Parathyroid adenoma (tissue), 2 donors: ENCODE data around the gene PLXNB2.
A peak's percentile ranks its signal among the peaks of the same experiment; 100 is the strongest.

Experiments used
- H2AFZ ChIP-seq: fragments of 300-600 bp; sonication (generic); one replicate; pipeline ENCODE4 v1.7.0; 2017; ENCODE audit warnings: antibody characterized with exemption, mild to moderate bottlenecking
- H3K27ac ChIP-seq: fragments of 300-600 bp; sonication (generic); one replicate; pipeline ENCODE4 v1.7.0; 2017
- H3K27me3 ChIP-seq: fragments of 300-600 bp; sonication (generic); one replicate; pipeline ENCODE4 v1.7.0; 2017; ENCODE audit warnings: low read length; ENCODE audit not compliant: control insufficient read depth, insufficient read depth
- H3K36me3 ChIP-seq: fragments of 300-600 bp; sonication (generic); one replicate; pipeline ENCODE4 v1.7.0; 2017; ENCODE audit warnings: low read length; ENCODE audit not compliant: control insufficient read depth, insufficient read depth
- H3K4me1 ChIP-seq: fragments of 300-600 bp; sonication (generic); one replicate; pipeline ENCODE4 v1.7.0; 2017; ENCODE audit warnings: control low read depth
- H3K4me2 ChIP-seq: fragments of 300-600 bp; sonication (generic); one replicate; pipeline ENCODE4 v1.7.0; 2017; ENCODE audit warnings: low read length
- H3K4me3 ChIP-seq: fragments of 300-600 bp; sonication (generic); one replicate; pipeline ENCODE4 v1.7.0; 2017; ENCODE audit warnings: low read depth, low read length
- H3K79me2 ChIP-seq: fragments of 300-600 bp; sonication (generic); one replicate; pipeline ENCODE4 v1.7.0; 2017; ENCODE audit warnings: control low read depth
- H3K9ac ChIP-seq: fragments of 300-600 bp; sonication (generic); one replicate; pipeline ENCODE4 v1.7.0; 2017; ENCODE audit warnings: mild to moderate bottlenecking
- H3K9me3 ChIP-seq: fragments of 300-600 bp; sonication (generic); one replicate; pipeline ENCODE4 v1.7.0; 2017; ENCODE audit warnings: low read length; ENCODE audit not compliant: control insufficient read depth
- TF ChIP-seq, protein P1 (sequence below): fragments of 300-600 bp; sonication (generic); IDR thresholded peaks from one replicate; pipeline ENCODE4 v1.7.0; 2017; ENCODE audit warnings: antibody characterized with exemption, mild to moderate bottlenecking
- donor health status: primary hyperparathyroidism.

Gene PLXNB2

DNA sequence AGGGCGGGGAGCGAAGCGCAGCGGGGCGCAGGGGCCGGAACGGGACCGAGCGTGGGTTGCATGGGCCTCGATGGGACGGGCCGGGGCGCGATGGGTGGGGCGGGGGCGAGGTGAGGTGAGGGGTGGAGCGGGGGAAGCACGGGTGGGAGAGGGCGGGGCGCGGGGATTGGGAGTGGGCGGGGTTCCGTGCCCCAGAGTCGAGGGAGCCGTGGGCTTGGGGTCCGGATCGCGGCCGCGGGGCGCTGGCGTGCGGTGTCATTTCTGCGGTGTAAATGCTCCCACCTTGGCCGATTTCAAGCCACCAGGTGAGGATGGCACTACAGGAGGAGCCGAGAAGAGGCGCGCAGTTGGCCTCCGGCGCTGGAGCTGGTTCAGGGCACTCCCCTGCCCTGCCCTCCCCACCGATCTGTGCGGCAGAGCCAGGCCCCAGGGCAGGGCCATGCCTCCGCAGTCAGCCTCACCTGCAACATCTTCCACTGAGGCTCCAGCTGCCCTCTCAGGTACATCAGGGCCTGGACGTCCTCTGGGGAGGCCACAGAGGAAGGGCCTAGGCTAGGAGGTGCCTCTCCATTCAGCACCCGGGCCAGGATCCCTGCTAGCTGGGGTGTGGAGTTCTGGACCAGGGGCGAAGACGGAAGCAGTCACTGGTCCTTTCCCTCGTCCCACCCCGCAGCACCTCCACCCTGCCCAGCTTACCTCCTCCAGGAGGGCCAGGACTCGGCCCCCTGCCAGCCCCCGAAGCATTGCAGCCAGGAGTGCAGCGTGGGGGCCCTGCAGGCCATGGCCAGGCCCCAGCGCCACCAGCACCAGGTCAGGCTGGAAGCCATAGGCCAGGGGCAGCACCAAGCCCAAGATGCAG is 62.0 kb downstream of the PLXNB2 start:
- H3K9ac ChIP-seq: no peak overlapping the region
- H3K27ac ChIP-seq: peak overlapping the region; percentile 79
- H3K27me3 ChIP-seq: no peaks in the 10 kb centered on the region
- no peaks in the 10 kb centered on the region for H3K36me3 ChIP-seq
- H3K79me2 ChIP-seq: peaks cover 16% of the 10 kb centered on the region
- TF ChIP-seq, protein P1, sequence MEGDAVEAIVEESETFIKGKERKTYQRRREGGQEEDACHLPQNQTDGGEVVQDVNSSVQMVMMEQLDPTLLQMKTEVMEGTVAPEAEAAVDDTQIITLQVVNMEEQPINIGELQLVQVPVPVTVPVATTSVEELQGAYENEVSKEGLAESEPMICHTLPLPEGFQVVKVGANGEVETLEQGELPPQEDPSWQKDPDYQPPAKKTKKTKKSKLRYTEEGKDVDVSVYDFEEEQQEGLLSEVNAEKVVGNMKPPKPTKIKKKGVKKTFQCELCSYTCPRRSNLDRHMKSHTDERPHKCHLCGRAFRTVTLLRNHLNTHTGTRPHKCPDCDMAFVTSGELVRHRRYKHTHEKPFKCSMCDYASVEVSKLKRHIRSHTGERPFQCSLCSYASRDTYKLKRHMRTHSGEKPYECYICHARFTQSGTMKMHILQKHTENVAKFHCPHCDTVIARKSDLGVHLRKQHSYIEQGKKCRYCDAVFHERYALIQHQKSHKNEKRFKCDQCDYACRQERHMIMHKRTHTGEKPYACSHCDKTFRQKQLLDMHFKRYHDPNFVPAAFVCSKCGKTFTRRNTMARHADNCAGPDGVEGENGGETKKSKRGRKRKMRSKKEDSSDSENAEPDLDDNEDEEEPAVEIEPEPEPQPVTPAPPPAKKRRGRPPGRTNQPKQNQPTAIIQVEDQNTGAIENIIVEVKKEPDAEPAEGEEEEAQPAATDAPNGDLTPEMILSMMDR: no peak
- peak overlapping the region; percentile 97 for H3K4me3 ChIP-seq
- H2AFZ ChIP-seq: peak overlapping the region; percentile 89
- H3K4me2 ChIP-seq: peak overlapping the region; percentile 95
- peaks cover 2% of the 10 kb centered on the region for H3K4me1 ChIP-seq
- H3K9me3 ChIP-seq: no peaks in the 10 kb centered on the region

DNA sequence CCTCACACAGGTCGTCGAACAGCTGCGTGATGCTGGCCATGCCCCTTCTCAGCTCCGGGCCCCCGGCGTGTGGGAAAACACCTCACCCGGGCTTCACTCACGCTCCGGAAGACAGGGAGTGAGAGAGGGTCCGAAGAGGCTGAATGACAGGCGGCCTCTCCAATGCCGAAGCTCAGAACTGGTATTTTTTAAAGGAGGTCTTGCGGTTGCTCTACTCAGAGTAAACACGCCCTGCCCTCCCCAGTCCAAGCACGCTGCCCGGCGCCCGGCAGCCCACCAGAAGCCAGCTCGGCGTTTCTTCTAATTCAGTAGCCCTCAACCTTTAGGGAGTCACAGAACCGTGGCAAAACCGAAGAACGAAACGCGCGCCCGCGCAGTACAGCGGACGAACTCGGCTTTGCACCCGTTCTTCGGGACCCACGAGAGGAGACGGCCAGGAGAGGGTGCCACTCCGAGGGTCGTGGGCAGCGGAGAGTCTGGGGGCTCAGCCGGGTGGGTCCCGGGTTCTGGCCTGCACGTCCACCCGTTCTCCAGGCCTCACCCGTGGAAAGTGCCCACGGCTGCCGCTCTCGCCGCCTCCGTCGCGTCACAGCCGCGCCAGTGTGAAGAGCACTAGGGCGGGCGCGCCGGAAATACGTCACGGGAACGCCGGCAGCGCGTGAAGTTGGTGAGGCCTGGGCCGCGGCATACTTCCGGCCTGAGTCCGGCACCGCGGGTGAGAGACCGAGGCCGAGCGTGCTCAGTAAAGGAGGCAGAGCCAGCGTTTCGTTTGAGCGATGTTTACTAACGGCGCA is 62.8 kb downstream of the PLXNB2 start, which contains the start of gene TUBGCP6:
Gene TUBGCP6 (minus strand): TSS at position 604 of the 794 bp plus-strand sequence. CDS start 564 bp downstream, at position 40.
- TF ChIP-seq, protein P1: no peak
- H2AFZ ChIP-seq: peak within 1 kb of the TSS; percentile 89
- H3K79me2 ChIP-seq: peaks cover 19% of the 10 kb centered on the region

DNA sequence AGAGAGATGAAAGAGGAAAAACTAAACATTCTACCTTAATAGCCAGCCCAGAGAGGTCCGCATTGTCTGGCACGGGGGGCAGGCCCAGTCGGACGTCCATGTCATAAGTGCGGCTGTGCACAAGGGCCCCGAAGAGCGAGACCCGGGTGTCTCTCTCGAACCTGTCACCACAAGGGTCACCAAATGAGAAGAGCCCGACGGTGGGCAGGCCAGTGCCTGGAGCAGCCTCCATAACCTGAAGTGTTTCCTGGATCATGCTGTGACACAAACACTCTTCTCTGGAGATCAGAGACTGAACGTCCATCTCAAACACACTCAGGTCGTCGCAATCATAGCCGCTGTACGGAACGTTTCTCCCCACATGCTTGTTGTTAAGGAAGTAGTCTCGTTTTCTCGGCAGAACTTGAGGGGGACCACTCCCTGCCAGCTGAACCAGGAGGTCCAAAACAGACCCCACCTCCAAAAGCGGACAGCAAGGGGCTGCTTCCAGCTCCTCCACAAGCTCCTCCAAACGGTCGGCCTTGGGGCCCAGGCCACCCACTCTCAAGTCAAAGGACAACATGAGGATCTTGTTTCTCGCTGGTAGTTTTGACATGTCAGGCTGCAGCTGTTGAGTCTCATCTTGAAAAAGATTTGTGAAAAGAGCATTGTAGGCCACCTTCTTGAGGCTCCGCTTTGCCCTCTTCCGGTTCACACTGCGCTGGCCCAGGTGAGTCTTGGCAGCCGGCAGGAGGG is 63.6 kb downstream of the PLXNB2 start:
- peak overlapping the region; percentile 89 for H2AFZ ChIP-seq
- H3K27me3 ChIP-seq: no peaks in the 10 kb centered on the region
- no peak overlapping the region for H3K27ac ChIP-seq
- H3K4me1 ChIP-seq: peaks cover 2% of the 10 kb centered on the region
- H3K4me3 ChIP-seq: peak overlapping the region; percentile 97
- TF ChIP-seq, protein P1: no peak
- peak overlapping the region; percentile 28 for H3K9ac ChIP-seq
- H3K9me3 ChIP-seq: no peaks in the 10 kb centered on the region
- peaks cover 24% of the 10 kb centered on the region for H3K79me2 ChIP-seq
- peak overlapping the region; percentile 95 for H3K4me2 ChIP-seq
- no peaks in the 10 kb centered on the region for H3K36me3 ChIP-seq

More for the DNA sequence above, 62.8 kb downstream of the PLXNB2 start, which contains the start of gene TUBGCP6:
- Histone ChIP-seq H3K27ac (peak within 1 kb of the TSS; percentile 79), H3K9ac (peak within 1 kb of the TSS; percentile 43), H3K36me3 (no peaks in the 10 kb centered on the region), H3K4me1 (peaks cover 2% of the 10 kb centered on the region), H3K4me3 (peak within 1 kb of the TSS; percentile 97), H3K4me2 (peak within 1 kb of the TSS; percentile 95), H3K9me3 (no peaks in the 10 kb centered on the region), H3K27me3 (no peaks in the 10 kb centered on the region)

DNA sequence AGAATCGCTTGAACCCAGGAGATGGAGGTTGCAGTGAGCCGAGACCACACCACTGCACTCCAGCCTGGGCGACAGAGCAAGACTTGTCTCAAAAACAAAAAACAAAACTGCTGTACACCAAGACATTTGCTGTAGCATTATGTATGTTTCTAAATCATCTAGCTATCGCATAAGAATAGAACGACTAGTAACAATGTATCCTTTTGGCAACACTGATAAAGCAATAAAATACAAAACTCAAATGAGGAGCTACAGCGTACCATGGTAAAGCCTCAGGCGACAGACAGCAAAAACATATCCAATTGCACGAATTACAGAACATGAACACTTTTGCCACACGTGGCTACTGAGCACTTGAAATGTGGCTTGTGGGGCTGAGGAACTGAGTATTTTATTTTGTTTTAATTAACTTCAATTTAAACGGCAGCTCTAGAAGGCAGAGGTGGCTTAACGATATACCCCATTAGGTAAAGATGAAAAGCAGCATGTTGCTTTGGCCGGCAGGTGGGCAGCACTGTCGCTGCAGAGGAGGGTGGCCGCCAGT is 65.0 kb downstream of the PLXNB2 start:
- no peaks in the 10 kb centered on the region for H3K36me3 ChIP-seq
- no peaks in the 10 kb centered on the region for H3K27me3 ChIP-seq
- H3K9me3 ChIP-seq: no peaks in the 10 kb centered on the region
- no peak overlapping the region for H3K4me3 ChIP-seq
- no peak overlapping the region for H3K9ac ChIP-seq
- peaks cover 27% of the 10 kb centered on the region for H3K79me2 ChIP-seq
- H3K27ac ChIP-seq: no peak overlapping the region
- no peak overlapping the region for H3K4me2 ChIP-seq
- TF ChIP-seq, protein P1: no peak
- no peak overlapping the region for H2AFZ ChIP-seq
- peaks cover 2% of the 10 kb centered on the region for H3K4me1 ChIP-seq
